Parathyroid adenoma (tissue), 2 donors: ENCODE results near the gene INSM1.

Source experiments
- H2AFZ ChIP-seq: fragments of 300-600 bp; sonication (generic); one replicate; pipeline ENCODE4 v1.7.0; 2017; ENCODE audit warnings: antibody characterized with exemption, mild to moderate bottlenecking
- H3K27ac ChIP-seq: fragments of 300-600 bp; sonication (generic); one replicate; pipeline ENCODE4 v1.7.0; 2017
- H3K27me3 ChIP-seq: fragments of 300-600 bp; sonication (generic); one replicate; pipeline ENCODE4 v1.7.0; 2017; ENCODE audit warnings: low read length; ENCODE audit not compliant: control insufficient read depth, insufficient read depth
- H3K36me3 ChIP-seq: fragments of 300-600 bp; sonication (generic); one replicate; pipeline ENCODE4 v1.7.0; 2017; ENCODE audit warnings: low read length; ENCODE audit not compliant: control insufficient read depth, insufficient read depth
- H3K4me1 ChIP-seq: fragments of 300-600 bp; sonication (generic); one replicate; pipeline ENCODE4 v1.7.0; 2017; ENCODE audit warnings: control low read depth
- H3K4me2 ChIP-seq: fragments of 300-600 bp; sonication (generic); one replicate; pipeline ENCODE4 v1.7.0; 2017; ENCODE audit warnings: low read length
- H3K4me3 ChIP-seq: fragments of 300-600 bp; sonication (generic); one replicate; pipeline ENCODE4 v1.7.0; 2017; ENCODE audit warnings: low read depth, low read length
- H3K79me2 ChIP-seq: fragments of 300-600 bp; sonication (generic); one replicate; pipeline ENCODE4 v1.7.0; 2017; ENCODE audit warnings: control low read depth
- H3K9ac ChIP-seq: fragments of 300-600 bp; sonication (generic); one replicate; pipeline ENCODE4 v1.7.0; 2017; ENCODE audit warnings: mild to moderate bottlenecking
- H3K9me3 ChIP-seq: fragments of 300-600 bp; sonication (generic); one replicate; pipeline ENCODE4 v1.7.0; 2017; ENCODE audit warnings: low read length; ENCODE audit not compliant: control insufficient read depth
- TF ChIP-seq, protein P1 (sequence below): fragments of 300-600 bp; sonication (generic); IDR thresholded peaks from one replicate; pipeline ENCODE4 v1.7.0; 2017; ENCODE audit warnings: antibody characterized with exemption, mild to moderate bottlenecking
- donor health status: primary hyperparathyroidism.

Gene INSM1

DNA sequence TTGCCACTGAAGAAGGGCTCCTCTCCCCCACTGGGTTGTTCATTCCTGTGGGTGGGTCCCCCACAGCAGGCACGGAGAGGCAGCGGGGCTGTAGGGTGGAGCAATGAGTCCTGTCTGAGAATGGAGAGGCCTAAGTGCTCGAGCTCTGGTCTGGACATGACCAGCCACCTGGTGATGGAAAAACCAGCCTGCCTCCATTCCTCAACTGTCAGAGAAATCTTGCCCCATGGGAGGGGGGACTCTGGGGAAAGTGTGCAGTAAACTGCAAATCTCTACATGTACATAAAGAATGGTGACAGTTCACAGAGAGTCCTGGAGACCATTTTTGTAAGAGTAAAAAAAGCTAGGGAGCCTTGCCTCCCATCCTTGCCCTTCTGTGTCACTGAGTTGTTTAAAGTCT, 34.1 kb downstream of the INSM1 start:
- Histone ChIP-seq H3K27me3 (no peaks in the 10 kb centered on the region), H3K4me2 (no peak overlapping the region), H3K4me1 (no peaks in the 10 kb centered on the region), H3K79me2 (no peaks in the 10 kb centered on the region), H3K36me3 (no peaks in the 10 kb centered on the region), H3K27ac (no peak overlapping the region), H3K4me3 (no peak overlapping the region), H3K9ac (no peak overlapping the region), H3K9me3 (no peaks in the 10 kb centered on the region), H2AFZ (no peak overlapping the region)
- TF ChIP-seq, protein P1, sequence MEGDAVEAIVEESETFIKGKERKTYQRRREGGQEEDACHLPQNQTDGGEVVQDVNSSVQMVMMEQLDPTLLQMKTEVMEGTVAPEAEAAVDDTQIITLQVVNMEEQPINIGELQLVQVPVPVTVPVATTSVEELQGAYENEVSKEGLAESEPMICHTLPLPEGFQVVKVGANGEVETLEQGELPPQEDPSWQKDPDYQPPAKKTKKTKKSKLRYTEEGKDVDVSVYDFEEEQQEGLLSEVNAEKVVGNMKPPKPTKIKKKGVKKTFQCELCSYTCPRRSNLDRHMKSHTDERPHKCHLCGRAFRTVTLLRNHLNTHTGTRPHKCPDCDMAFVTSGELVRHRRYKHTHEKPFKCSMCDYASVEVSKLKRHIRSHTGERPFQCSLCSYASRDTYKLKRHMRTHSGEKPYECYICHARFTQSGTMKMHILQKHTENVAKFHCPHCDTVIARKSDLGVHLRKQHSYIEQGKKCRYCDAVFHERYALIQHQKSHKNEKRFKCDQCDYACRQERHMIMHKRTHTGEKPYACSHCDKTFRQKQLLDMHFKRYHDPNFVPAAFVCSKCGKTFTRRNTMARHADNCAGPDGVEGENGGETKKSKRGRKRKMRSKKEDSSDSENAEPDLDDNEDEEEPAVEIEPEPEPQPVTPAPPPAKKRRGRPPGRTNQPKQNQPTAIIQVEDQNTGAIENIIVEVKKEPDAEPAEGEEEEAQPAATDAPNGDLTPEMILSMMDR = no peak

DNA sequence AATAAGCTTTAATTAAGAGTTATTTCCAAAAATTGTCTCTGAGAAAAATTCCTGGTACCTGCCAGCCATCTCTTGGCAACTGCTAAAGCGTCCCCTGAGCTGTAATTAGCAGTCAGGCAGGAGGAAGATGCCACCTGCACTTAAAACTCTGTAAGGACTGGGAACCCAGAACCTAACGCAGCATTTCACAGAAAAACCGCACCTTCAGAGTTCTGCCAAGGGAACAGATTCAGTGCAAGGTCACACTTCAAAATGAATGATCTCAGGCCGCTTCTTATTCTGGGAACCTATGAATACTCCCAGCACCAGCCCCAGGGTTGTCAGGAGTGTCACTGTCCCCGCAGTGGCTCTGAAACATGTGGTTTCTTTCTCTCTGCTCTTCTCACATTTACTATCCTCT, 36.7 kb downstream of the INSM1 start:
- TF ChIP-seq, protein P1 = no peak
- H3K9ac ChIP-seq = no peak overlapping the region
- H3K36me3 ChIP-seq = no peaks in the 10 kb centered on the region
- no peaks in the 10 kb centered on the region for H3K9me3 ChIP-seq
- H3K4me1 ChIP-seq = no peaks in the 10 kb centered on the region
- no peak overlapping the region for H2AFZ ChIP-seq
- H3K79me2 ChIP-seq = no peaks in the 10 kb centered on the region
- no peaks in the 10 kb centered on the region for H3K27me3 ChIP-seq
- no peak overlapping the region for H3K4me3 ChIP-seq
- no peak overlapping the region for H3K27ac ChIP-seq
- no peak overlapping the region for H3K4me2 ChIP-seq

DNA sequence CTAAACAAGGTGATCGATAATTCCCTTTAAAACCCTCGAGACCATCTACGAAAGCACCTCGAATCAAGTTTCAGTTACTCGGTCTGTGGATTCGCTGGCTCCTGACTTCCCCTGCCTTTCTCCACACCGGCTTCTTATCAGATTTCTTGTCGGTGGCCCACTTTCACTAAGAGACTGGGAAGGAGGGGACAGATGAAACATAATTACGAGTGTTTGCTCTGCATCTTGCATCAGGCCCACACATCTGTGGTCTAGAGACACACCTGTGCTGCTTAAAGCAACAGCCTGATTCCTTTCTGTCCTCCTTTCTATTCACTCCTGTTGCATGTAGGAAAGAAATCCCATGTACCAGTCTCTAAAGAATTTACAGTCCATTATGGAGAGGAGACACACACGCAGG, 37.7 kb downstream of the INSM1 start:
- Histone ChIP-seq H3K4me1 (no peaks in the 10 kb centered on the region), H3K4me2 (no peak overlapping the region), H3K79me2 (no peaks in the 10 kb centered on the region), H3K9me3 (no peaks in the 10 kb centered on the region), H2AFZ (no peak overlapping the region), H3K27ac (no peak overlapping the region), H3K9ac (no peak overlapping the region), H3K27me3 (no peaks in the 10 kb centered on the region), H3K36me3 (no peaks in the 10 kb centered on the region), H3K4me3 (no peak overlapping the region)
- TF ChIP-seq, protein P1 = no peak

DNA sequence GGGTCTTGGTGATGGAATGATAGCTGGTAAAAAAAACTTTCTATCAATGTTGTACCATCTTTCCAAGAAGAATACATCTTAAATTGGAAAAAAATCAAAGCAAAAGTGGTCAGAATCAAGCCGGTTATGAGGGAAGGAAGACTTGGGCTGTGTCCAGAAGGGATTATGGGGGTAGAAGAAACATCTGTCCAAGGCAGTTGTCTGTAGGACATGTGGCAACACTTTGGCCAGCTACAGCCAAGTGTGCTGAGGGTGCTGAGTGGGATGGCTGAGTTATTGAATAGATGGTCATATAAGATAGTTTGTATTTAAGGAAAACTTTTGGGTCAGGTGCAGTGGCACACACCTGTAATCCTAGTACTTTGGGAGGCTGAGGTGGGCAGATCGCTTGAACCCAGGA, 38.4 kb downstream of the INSM1 start:
- Histone ChIP-seq H3K9me3 (no peaks in the 10 kb centered on the region), H3K27ac (no peak overlapping the region), H3K9ac (no peak overlapping the region), H3K4me3 (no peak overlapping the region), H3K79me2 (no peaks in the 10 kb centered on the region), H3K36me3 (no peaks in the 10 kb centered on the region), H3K4me1 (no peaks in the 10 kb centered on the region), H3K4me2 (no peak overlapping the region), H2AFZ (no peak overlapping the region), H3K27me3 (no peaks in the 10 kb centered on the region)
- TF ChIP-seq, protein P1 = no peak

DNA sequence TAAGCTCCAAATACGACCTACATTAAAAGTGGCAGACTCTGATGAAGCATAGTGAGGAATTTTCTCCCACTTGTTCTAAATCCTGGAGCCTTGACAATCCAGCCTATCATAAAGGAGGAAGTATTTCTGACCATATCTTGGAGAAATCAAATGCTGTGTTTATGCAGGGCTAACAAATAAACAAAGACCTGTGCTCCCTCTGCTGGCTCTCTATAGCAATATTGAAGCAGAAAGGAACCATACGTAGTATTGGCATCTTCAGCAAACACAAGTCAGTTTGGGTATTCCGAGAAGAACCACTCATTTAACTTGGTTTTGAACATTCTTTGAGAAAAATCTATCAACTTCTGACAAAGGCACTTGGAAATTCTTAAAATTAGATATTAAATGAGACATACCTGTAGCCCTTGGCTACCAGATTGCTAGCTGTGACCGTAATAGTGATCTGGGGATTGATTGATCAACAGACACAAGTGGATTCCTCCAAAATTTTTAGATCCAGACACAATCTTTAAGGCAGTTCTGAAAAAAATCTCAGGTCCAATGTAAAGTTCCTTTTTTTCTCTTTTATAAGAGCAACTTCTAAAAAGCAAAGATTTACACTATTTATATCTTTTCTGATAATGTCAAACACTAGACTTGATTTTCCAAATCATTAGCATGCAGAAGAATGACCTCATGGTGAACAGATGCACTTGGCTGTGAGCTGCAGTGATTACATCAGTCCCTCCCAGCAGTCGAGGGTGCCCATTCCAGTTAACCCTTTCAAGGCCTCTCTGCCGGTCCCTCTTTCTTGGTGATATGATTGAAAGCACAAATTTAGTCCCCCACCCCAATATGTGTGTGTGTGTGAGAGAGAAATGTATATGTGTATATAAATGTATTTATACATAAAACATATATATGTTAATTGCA, 40.2 kb downstream of the INSM1 start:
- Histone ChIP-seq H3K79me2 (no peaks in the 10 kb centered on the region), H3K27ac (no peak overlapping the region), H3K27me3 (no peaks in the 10 kb centered on the region), H3K36me3 (no peaks in the 10 kb centered on the region), H2AFZ (no peak overlapping the region), H3K9me3 (no peaks in the 10 kb centered on the region), H3K4me2 (no peak overlapping the region), H3K4me1 (no peaks in the 10 kb centered on the region), H3K9ac (no peak overlapping the region), H3K4me3 (no peak overlapping the region)
- TF ChIP-seq, protein P1 = no peak
